ENCODE results near the gene ASCL3. TPM values are rescaled to one million over a fixed set of nuclear protein-coding genes. Genes with fewer than 3 reads are reported as not detected.
A peak's percentile ranks its signal among the peaks of the same experiment; 100 is the strongest.
"Not testable (repeated sequence)": the region's sequence is repeated elsewhere in the genome, so short reads cannot be mapped to it uniquely, and the experiment has no call there.

The ASCL3 gene
- total RNA-seq, 1 experiment from 2014 or later, result not detected

GRCh38 chr11:8959546-8960166 is 16.8 kb upstream of the ASCL3 start:
- peak; percentile 83 for DNase-seq (ENCODE audit: low spot score)
- in situ Hi-C loops (cut with HindIII; ENCODE audit: low sequenced_read_pairs), result loop anchor here (5.0 kb wide), 1 partner anchor 42 kb away; no protein-coding TSS in a partner anchor

- DNase-seq (ENCODE audit: low spot score), result no peak
- in situ Hi-C loops (cut with HindIII; ENCODE audit: low sequenced_read_pairs), result loop anchor here (5.0 kb wide), 1 partner anchor 40 kb away; no protein-coding TSS in a partner anchor
Observed at GRCh38 chr11:8956860-8957259, 14.0 kb upstream of the ASCL3 start.

- in situ Hi-C loops (cut with HindIII; ENCODE audit: low sequenced_read_pairs), result no loop called here
Observed at GRCh38 chr11:8948886-8949285, 6.1 kb upstream of the ASCL3 start.

GRCh38 chr11:8947230-8947943 is 4.6 kb upstream of the ASCL3 start:
- no peak for DNase-seq (ENCODE audit: low spot score)
- in situ Hi-C loops (cut with HindIII; ENCODE audit: low sequenced_read_pairs), result no loop called here

More at GRCh38 chr11:8948886-8949285, 6.1 kb upstream of the ASCL3 start:
- DNase-seq (ENCODE audit: low spot score), result no peak

DNA sequence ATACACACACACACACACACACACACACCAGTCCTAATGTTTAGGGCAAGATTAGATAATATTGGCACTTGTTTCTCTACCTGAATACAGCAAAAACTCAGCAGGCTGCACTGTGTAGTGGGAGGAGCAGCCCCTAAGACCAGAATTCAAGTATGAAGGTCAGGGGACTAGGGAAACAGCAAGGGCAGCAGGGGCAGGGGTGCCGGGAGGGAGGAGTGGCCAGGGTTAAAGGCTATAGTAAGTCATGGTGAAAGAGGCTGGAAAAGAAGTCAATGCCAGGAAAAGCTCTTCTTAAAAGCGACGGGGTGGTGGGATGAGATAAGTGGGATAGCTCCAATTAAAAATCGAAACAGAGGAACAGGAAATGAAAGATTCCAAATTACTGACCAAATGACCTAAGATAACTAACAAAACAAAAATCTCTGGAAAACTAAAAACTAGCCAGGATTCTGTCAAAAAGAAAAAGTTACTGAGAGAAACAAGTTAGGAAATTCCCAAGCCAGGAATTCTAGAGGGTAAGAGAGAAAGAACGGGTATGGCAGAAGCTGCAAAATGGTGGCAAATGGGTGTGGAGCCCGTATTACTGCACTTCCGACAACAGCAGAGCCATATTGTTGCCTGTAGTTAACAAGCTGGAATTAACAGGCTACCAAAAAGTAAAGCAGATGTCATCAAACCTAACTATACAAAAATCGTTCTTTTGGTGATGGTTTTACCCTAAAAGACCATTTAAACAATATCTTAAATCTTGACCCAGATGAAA is 1.3 kb downstream of the ASCL3 start:
- no peak for DNase-seq (ENCODE audit: low spot score)
- in situ Hi-C loops (cut with HindIII; ENCODE audit: low sequenced_read_pairs), result no loop called here

DNA sequence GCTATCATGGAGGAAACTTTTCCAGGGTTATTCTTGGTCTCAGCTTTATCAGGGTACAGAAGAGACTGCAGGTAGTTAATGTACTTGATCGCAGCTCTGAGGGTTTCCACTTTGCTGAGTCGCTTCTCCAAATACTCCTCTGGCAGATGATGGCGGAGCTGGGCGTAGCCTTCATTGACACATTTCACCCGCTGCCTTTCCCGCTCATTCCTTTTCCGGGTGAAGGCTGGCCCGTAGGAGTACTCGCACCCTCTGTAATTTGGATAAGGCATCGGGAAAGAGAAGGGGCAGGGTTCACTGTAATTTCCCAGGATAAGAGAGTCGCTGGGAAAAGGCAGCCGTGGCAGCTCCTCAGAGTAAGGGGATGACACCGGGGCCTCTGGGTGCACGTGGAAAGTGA is 5.2 kb downstream of the ASCL3 start:
- in situ Hi-C loops (cut with HindIII; ENCODE audit: low sequenced_read_pairs), result no loop called here

DNA sequence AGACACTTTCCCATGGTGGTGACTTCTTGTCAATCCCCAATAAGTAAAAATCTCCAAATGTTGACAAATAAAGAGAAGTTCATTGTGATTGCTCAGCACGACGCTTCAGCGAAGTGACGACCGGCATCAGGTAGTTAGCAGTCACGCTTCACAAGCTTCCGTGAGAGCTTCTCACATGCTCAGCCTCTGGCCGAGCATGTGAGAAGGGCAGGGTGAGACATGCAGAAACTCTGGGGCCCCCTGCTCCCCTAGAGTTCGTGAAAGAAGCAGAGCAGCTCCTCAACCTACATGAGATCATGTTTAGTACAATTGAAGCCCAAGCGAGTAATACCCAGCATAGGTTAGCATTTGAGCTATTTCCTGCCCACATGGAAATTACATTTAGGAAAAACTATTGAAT is 5.7 kb downstream of the ASCL3 start:
- no peak for DNase-seq (ENCODE audit: low spot score)
- in situ Hi-C loops (cut with HindIII; ENCODE audit: low sequenced_read_pairs), result no loop called here

More for the DNA sequence above, 5.2 kb downstream of the ASCL3 start:
- DNase-seq (ENCODE audit: low spot score), result no peak

- DNase-seq (ENCODE audit: low spot score); in situ Hi-C loops (cut with HindIII; ENCODE audit: low sequenced_read_pairs): not testable (repeated sequence)
Observed at GRCh38 chr11:8935789-8936188, 7.0 kb downstream of the ASCL3 start.

DNA sequence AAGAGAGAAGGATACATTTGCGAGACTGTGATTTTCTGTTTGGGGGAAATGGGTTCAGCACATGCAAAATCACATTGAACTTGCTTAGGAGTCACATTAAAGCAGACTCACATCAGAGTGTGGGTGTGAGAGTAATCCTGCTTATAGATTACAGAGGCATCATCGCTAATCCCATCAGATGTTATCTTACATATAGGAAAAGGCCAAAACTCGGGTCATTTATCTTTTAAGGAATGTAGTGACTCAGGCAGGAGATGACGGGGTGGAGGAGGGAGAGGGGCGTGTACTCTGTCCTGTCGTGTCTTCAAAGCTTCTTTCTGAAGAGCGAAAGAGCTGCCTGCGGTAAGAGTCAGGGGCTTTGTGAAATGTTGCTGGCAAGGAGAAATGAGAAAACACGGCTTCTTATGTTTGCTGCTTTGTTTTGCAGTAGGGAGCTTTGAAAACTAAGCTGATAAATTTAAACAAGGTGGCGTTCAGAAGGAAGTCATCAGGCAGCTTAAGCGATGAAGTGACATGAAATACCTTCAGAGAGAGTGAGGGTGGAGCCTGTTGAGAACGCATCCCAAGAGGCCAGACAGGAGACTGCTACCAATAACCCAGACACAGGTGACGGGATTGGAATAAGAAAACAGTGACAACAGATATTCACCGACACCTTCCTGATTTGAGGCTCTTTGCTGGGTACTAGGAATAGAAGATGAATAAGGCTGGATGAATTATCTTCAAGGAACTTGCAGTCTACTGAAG is 7.9 kb downstream of the ASCL3 start:
- no peak for DNase-seq (ENCODE audit: low spot score)

GRCh38 chr11:8933931-8934330 is 8.9 kb downstream of the ASCL3 start:
- in situ Hi-C loops (cut with HindIII; ENCODE audit: low sequenced_read_pairs), result no loop called here
- no peak for DNase-seq (ENCODE audit: low spot score)

More for the DNA sequence above, 7.9 kb downstream of the ASCL3 start:
- in situ Hi-C loops (cut with HindIII; ENCODE audit: low sequenced_read_pairs), result no loop called here

GRCh38 chr11:8932564-8933180 is 10.1 kb downstream of the ASCL3 start, which contains the start of gene C11orf16:
Gene C11orf16, minus strand, starts transcription at chr11:8932947. Its CDS starts 639 bp downstream, at chr11:8932308.
- in situ Hi-C loops (cut with HindIII; ENCODE audit: low sequenced_read_pairs), result no loop called here

GRCh38 chr11:8930456-8931175 is 12.2 kb downstream of the ASCL3 start:
- in situ Hi-C loops (cut with HindIII; ENCODE audit: low sequenced_read_pairs), result no loop called here
- no peak for DNase-seq (ENCODE audit: low spot score)

More at GRCh38 chr11:8932564-8933180, 10.1 kb downstream of the ASCL3 start, which contains the start of gene C11orf16:
- no peak for DNase-seq (ENCODE audit: low spot score)

DNA sequence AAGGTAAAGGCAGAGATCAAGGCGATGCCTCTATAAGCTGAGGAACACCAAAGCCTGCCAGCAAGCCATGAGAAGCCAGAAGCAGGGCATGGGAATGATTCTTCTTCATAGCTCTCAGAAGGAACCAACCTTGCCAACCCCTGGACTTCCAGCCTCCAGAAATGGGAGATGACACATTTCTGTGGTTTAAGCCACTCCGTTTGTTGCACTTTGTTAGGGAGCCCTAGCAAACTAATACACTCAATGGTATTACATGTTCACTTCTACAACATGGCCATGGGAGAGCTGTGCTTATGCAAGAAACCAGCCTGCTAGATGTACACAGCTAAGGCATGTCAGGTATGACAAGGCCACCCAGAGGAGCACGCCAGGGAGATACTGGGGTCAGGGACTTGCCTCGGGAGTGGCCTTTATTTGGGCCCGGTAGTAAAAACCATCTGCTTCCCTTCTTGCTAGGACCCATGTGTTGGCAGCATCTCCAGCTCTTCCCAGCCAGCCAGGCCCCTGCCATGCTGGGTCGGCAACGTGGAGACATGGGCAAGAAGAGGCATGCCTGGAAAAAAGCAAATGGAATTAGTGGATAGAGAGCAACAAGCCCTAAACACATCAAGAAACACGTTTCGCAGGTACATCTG is 13.7 kb downstream of the ASCL3 start:
- in situ Hi-C loops (cut with HindIII; ENCODE audit: low sequenced_read_pairs), result no loop called here
- no peak for DNase-seq (ENCODE audit: low spot score)

DNA sequence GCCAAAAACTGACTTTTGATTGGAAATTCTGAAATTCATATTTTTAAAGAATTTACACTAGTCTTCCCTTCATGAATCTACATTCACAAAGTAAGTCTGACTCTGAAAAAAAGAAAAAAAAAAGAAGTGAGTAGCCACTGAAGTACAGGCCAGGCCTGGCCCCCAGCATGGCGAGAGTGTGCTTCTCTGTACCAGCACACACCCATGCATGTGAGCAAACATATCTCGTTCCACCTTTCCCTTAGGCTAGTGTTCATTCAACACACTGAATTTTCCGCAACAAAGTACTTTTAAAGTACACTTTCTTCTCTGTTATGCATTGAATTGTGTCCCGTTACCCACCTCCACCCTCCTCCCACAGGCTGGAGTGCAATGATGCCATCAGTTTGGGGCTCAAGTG is 14.6 kb downstream of the ASCL3 start:
- in situ Hi-C loops (cut with HindIII; ENCODE audit: low sequenced_read_pairs), result no loop called here

GRCh38 chr11:8927233-8927632 is 15.6 kb downstream of the ASCL3 start:
- in situ Hi-C loops (cut with HindIII; ENCODE audit: low sequenced_read_pairs), result no loop called here
- no peak for DNase-seq (ENCODE audit: low spot score)

More for the DNA sequence above, 14.6 kb downstream of the ASCL3 start:
- no peak for DNase-seq (ENCODE audit: low spot score)

DNA sequence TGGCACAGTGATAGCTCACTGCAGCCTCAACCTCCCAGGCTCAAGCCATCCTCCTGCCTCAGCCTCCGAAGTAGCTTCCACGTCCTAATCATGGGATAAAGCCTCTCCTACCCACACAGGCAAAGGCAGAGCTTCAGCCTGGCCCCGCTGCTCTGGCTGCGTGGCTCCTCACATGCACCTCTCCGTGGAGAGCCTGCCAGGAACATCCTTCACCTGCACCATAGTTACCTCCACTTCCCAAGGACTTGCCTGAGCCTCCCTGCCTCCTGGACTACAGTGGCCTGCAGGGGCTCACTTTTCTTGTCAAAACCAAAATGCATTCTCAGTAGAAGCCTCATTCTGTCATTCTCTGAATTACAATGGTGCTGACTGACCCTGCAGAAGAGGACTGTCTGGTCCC is 16.6 kb downstream of the ASCL3 start:
- in situ Hi-C loops (cut with HindIII; ENCODE audit: low sequenced_read_pairs), result no loop called here

DNA sequence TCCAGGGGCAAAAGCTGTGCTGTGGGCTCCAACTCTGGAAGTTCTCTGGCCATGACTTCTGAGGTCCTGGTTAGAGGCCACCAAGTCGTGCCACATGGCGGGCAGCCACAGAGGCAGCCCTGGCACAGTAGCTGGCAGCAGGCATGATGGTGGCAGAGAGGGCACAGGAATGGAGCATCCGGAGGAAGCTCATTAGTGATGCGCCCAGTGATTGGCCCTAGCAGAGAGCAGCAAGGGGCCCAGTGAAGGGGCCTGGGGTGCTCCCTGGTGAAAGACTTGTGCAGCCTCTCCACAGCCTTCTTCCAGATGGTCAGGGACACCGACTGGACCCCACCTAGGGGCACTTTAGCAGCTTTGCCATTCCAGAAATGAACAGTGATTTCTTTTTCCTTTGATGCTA is 17.1 kb downstream of the ASCL3 start:
- DNase-seq (ENCODE audit: low spot score), result no peak

More for the DNA sequence above, 16.6 kb downstream of the ASCL3 start:
- no peak for DNase-seq (ENCODE audit: low spot score)

DNA sequence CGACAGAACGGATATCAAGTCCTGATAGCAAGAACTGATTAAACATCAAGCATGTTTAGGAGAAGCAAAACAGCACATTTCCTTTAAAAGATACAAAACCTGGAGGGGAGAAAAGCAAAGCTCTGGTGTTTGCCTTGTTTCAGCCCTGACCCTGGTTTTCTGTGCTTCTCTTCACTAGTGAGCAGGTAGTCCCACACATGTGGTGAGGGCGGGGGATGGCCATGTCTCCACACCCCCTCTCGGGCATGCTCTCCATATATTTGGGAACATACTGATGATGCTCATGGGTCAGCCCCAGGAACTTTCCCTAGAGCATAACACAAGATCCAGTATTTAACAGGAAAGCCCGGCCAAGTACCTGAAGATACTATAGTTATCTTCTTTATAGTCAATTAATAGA is 20.1 kb downstream of the ASCL3 start:
- in situ Hi-C loops (cut with HindIII; ENCODE audit: low sequenced_read_pairs), result no loop called here
- no peak for DNase-seq (ENCODE audit: low spot score)

More for the DNA sequence above, 17.1 kb downstream of the ASCL3 start:
- in situ Hi-C loops (cut with HindIII; ENCODE audit: low sequenced_read_pairs), result no loop called here
